ENCODE measurements around the gene PNP.
"Not testable (repeated sequence)": the region's sequence is repeated elsewhere in the genome, so short reads cannot be mapped to it uniquely, and the experiment has no call there.

The PNP gene

GRCh38 chr14:20493634-20494033 lies 24.4 kb downstream of the PNP start:
- no peak for DNase-seq

GRCh38 chr14:20494935-20495766 lies 25.9 kb downstream of the PNP start:
- no peak for DNase-seq

- no peak for DNase-seq
Observed at GRCh38 chr14:20498622-20499021, 29.4 kb downstream of the PNP start.

- DNase-seq: no peak
Observed at GRCh38 chr14:20499108-20499507, 29.9 kb downstream of the PNP start.

GRCh38 chr14:20499881-20500280 lies 30.7 kb downstream of the PNP start:
- no peak for DNase-seq

- DNase-seq: no peak
Observed at GRCh38 chr14:20501346-20501745, 32.1 kb downstream of the PNP start.

- no peak for DNase-seq
Observed at GRCh38 chr14:20503898-20504297, 34.7 kb downstream of the PNP start.

GRCh38 chr14:20506276-20506675 lies 37.1 kb downstream of the PNP start:
- DNase-seq: not testable (repeated sequence)

GRCh38 chr14:20506752-20507151 lies 37.5 kb downstream of the PNP start:
- not testable (repeated sequence) for DNase-seq

- not testable (repeated sequence) for DNase-seq
Observed at GRCh38 chr14:20507537-20507936, 38.3 kb downstream of the PNP start.

GRCh38 chr14:20508367-20508766 lies 39.2 kb downstream of the PNP start:
- DNase-seq: no peak

- no peak for DNase-seq
Observed at GRCh38 chr14:20512177-20512905, 43.1 kb downstream of the PNP start.

- DNase-seq: no peak
Observed at GRCh38 chr14:20515846-20516245, 46.6 kb downstream of the PNP start.

GRCh38 chr14:20516921-20517320 lies 47.7 kb downstream of the PNP start:
- DNase-seq: no peak

- DNase-seq: no peak
Observed at GRCh38 chr14:20522332-20522731, 53.1 kb downstream of the PNP start.

- DNase-seq: no peak
Observed at GRCh38 chr14:20524027-20524426, 54.8 kb downstream of the PNP start.
